H9 (cell line): ENCODE data around the gene CCDC85A. TPM values are rescaled to one million over a fixed set of nuclear protein-coding genes. Genes with fewer than 3 reads are reported as not detected.

Experiments used
- DNase-seq: peaks from one replicate; pipeline ENCODE4 v3.0.0-alpha.2; 2017
- H2AFZ ChIP-seq: one replicate; pipeline ENCODE4 v1.6.1; 2013; ENCODE audit warnings: mild to moderate bottlenecking, low read length, control low read depth, moderate library complexity
- H2AK5ac ChIP-seq: 2 replicates; pipeline ENCODE4 v1.6.1; 2013; ENCODE audit warnings: low read length, control low read depth, mixed read lengths; ENCODE audit not compliant: insufficient read length
- H2BK120ac ChIP-seq: one replicate; pipeline ENCODE4 v1.6.1; 2013; ENCODE audit warnings: low read depth, mild to moderate bottlenecking, low read length, control low read depth, inconsistent platforms; ENCODE audit not compliant: poor library complexity, severe bottlenecking
- H2BK12ac ChIP-seq: 2 replicates; pipeline ENCODE4 v1.6.1; 2013; ENCODE audit warnings: low read length, control low read depth, mixed read lengths, low read depth; ENCODE audit not compliant: insufficient read length
- H2BK15ac ChIP-seq: 2 replicates; pipeline ENCODE4 v1.6.1; 2013; ENCODE audit warnings: low read depth, low read length, control low read depth
- H2BK20ac ChIP-seq: one replicate; pipeline ENCODE4 v1.6.1; 2013; ENCODE audit warnings: low read depth, mild to moderate bottlenecking, low read length, control low read depth, inconsistent platforms; ENCODE audit not compliant: poor library complexity, severe bottlenecking
- H2BK5ac ChIP-seq: 2 replicates; pipeline ENCODE4 v1.6.1; 2013; ENCODE audit warnings: low read length, control low read depth, mixed read lengths; ENCODE audit not compliant: insufficient read length
- H3K14ac ChIP-seq: 2 replicates; pipeline ENCODE4 v1.6.1; 2013; ENCODE audit warnings: low read length, control low read depth; ENCODE audit not compliant: insufficient read depth
- H3K18ac ChIP-seq: 2 replicates; pipeline ENCODE4 v1.6.1; 2013; ENCODE audit warnings: low read depth, mild to moderate bottlenecking, mixed read lengths, low read length, control low read depth; ENCODE audit not compliant: insufficient read length
- H3K23ac ChIP-seq: 2 replicates; pipeline ENCODE4 v1.6.1; 2013; ENCODE audit warnings: low read length, control low read depth, mixed read lengths, low read depth; ENCODE audit not compliant: insufficient read length
- H3K23me2 ChIP-seq: 2 replicates; pipeline ENCODE4 v1.6.1; 2013; ENCODE audit warnings: low read depth, mild to moderate bottlenecking, mixed read lengths, low read length, control low read depth; ENCODE audit not compliant: insufficient read length, poor library complexity, severe bottlenecking
- H3K27ac ChIP-seq: 2 replicates; pipeline ENCODE4 v1.5.1; 2013; ENCODE audit warnings: low read length, control low read depth, mixed read lengths, low read depth; ENCODE audit not compliant: insufficient read length
- H3K27me3 ChIP-seq: 2 replicates; pipeline ENCODE4 v1.6.1; 2013; ENCODE audit warnings: low read length, control low read depth, inconsistent platforms; ENCODE audit not compliant: insufficient read depth
- H3K4ac ChIP-seq: 2 replicates; pipeline ENCODE4 v1.6.1; 2013; ENCODE audit warnings: low read depth, mild to moderate bottlenecking, control low read depth, inconsistent platforms, low read length, moderate library complexity
- H3K4me1 ChIP-seq: 2 replicates; pipeline ENCODE4 v1.6.1; 2013; ENCODE audit warnings: low read length, control low read depth, inconsistent platforms; ENCODE audit not compliant: insufficient read depth
- H3K4me2 ChIP-seq: 2 replicates; pipeline ENCODE4 v1.6.1; 2013; ENCODE audit warnings: low read length, control low read depth, mixed read lengths; ENCODE audit not compliant: insufficient read length, insufficient read depth
- H3K56ac ChIP-seq: 2 replicates; pipeline ENCODE4 v1.6.1; 2013; ENCODE audit warnings: low read depth, mild to moderate bottlenecking, mixed read lengths, low read length, control low read depth; ENCODE audit not compliant: insufficient read length
- H3K79me1 ChIP-seq: 2 replicates; pipeline ENCODE4 v1.6.1; 2013; ENCODE audit warnings: low read depth, mild to moderate bottlenecking, moderate library complexity, low read length, control low read depth, inconsistent platforms; ENCODE audit not compliant: insufficient read depth, poor library complexity, severe bottlenecking
- H3K79me2 ChIP-seq: 2 replicates; pipeline ENCODE4 v1.6.1; 2013; ENCODE audit warnings: low read length, control low read depth, inconsistent platforms; ENCODE audit not compliant: insufficient read depth
- H3K9ac ChIP-seq: 2 replicates; pipeline ENCODE4 v1.6.1; 2013; ENCODE audit warnings: low read length, control low read depth, mixed read lengths; ENCODE audit not compliant: insufficient read length; ENCODE audit errors: extremely low read depth
- H3K9me3 ChIP-seq: one replicate; pipeline ENCODE4 v1.6.1; 2013; ENCODE audit warnings: low read depth, low read length, inconsistent platforms; ENCODE audit not compliant: control insufficient read depth
- H3T11ph ChIP-seq: one replicate; pipeline ENCODE4 v1.6.1; 2013; ENCODE audit warnings: mild to moderate bottlenecking, low read length, control low read depth, inconsistent platforms
- H4K20me1 ChIP-seq: one replicate; pipeline ENCODE4 v1.6.1; 2013; ENCODE audit not compliant: control insufficient read depth, insufficient read length, insufficient read depth
- H4K5ac ChIP-seq: 2 replicates; pipeline ENCODE4 v1.6.1; 2013; ENCODE audit warnings: low read depth, mild to moderate bottlenecking, mixed read lengths, low read length, control low read depth; ENCODE audit not compliant: insufficient read length
- H4K8ac ChIP-seq: replicated peaks from 2 replicates; pipeline ENCODE4 v1.6.1; 2013; ENCODE audit warnings: low read length, control low read depth, mixed read lengths, low read depth; ENCODE audit not compliant: insufficient read length
- H4K91ac ChIP-seq: 2 replicates; pipeline ENCODE4 v1.6.1; 2013; ENCODE audit warnings: low read depth, mild to moderate bottlenecking, moderate library complexity, mixed read lengths, low read length, control low read depth; ENCODE audit not compliant: insufficient read length
- H3K27ac Mint-ChIP-seq, 3 experiments: 2 replicates in 2 of 3; 3 replicates in 1 of 3; pipeline ENCODE4 v1.8.0; 2020 to 2021; ENCODE audit warnings: mixed read lengths in 3 of 3, mild to moderate bottlenecking in 1 of 3, moderate library complexity in 1 of 3
- H3K27me3 Mint-ChIP-seq: 2 replicates; pipeline ENCODE4 v1.8.0; 2021; ENCODE audit warnings: low read depth, mild to moderate bottlenecking, moderate library complexity, mixed read lengths
- H3K36me3 Mint-ChIP-seq, 3 experiments: 2 replicates in 2 of 3; 3 replicates in 1 of 3; pipeline ENCODE4 v1.8.0; 2020 to 2021; ENCODE audit warnings: low read depth in 3 of 3, mixed read lengths in 3 of 3; ENCODE audit not compliant: insufficient read depth in 1 of 3
- H3K4me1 Mint-ChIP-seq, 2 experiments: 2 replicates each; pipeline ENCODE4 v1.8.0; 2020; ENCODE audit warnings: mixed read lengths in 2 of 2
- H3K4me3 Mint-ChIP-seq, 2 experiments: 2 replicates in 1 of 2; 3 replicates in 1 of 2; pipeline ENCODE4 v1.8.0; 2020 to 2021; ENCODE audit warnings: mild to moderate bottlenecking in 2 of 2, mixed read lengths in 2 of 2, moderate library complexity in 1 of 2
- H3K9me3 Mint-ChIP-seq, 2 experiments: 2 replicates in 1 of 2; 3 replicates in 1 of 2; pipeline ENCODE4 v1.8.0; 2020; ENCODE audit warnings: mild to moderate bottlenecking in 2 of 2, mixed read lengths in 2 of 2, moderate library complexity in 1 of 2
- CTCF ChIP-seq: fragments of 200-600 bp; sonication (generic); conservative IDR thresholded peaks from 3 replicates; pipeline ENCODE4 v1.8.0; 2021; ENCODE audit warnings: antibody characterized with exemption, mild to moderate bottlenecking
- WGBS: extraction: QIAGEN DNeasy Blood & Tissue Kit; methylation state at CpG from one replicate; pipeline ENCODE4 v1.1.7; 2013; ENCODE audit warnings: missing lambda C conversion rate, low lambda C conversion rate, mixed read lengths; ENCODE audit not compliant: insufficient read length; ENCODE audit errors: extremely low coverage; 5-methylcytosine and 5-hydroxymethylcytosine counted together
- total RNA-seq: library from RNA; stranded (reverse); gene quantifications from 2 replicates; pipeline ENCODE4 v1.2.1, GENCODE V29; 2021

CCDC85A gene
- total RNA-seq, 1 experiment from 2014 or later = 0.17 TPM

GRCh38 chr2:56151841-56152240, 31.9 kb upstream of the CCDC85A start:
- no peak overlapping the region for H3K4me3 Mint-ChIP-seq
- no peak overlapping the region for H3K27ac Mint-ChIP-seq
- Histone ChIP-seq H3K23me2 (no peaks in the 10 kb centered on the region), H3K56ac (no peak overlapping the region), H3K79me2 (no peaks in the 10 kb centered on the region), H2BK12ac (no peak overlapping the region), H2BK5ac (no peak overlapping the region), H3K14ac (no peak overlapping the region), H4K5ac (no peak overlapping the region), H3K9me3 (no peaks in the 10 kb centered on the region), H3K4ac (no peak overlapping the region), H4K91ac (no peak overlapping the region), H2BK120ac (no peak overlapping the region), H3K79me1 (no peaks in the 10 kb centered on the region), H3K4me2 (no peak overlapping the region), H3K23ac (no peak overlapping the region), H4K8ac (no peak overlapping the region), H3K9ac (no peak overlapping the region), H4K20me1 (no peaks in the 10 kb centered on the region), H2BK20ac (no peak overlapping the region), H3K18ac (no peak overlapping the region), H3T11ph (no peak overlapping the region), H3K4me1 (no peaks in the 10 kb centered on the region), H2BK15ac (no peak overlapping the region), H2AK5ac (no peak overlapping the region), H3K27me3 (no peaks in the 10 kb centered on the region), H3K27ac (no peak overlapping the region), H2AFZ (no peak overlapping the region)
- no peak for TF ChIP-seq CTCF
- DNase-seq = no peak
- WGBS = no CpG with 5 or more reads among the region's 2 CpGs
- H3K9me3 Mint-ChIP-seq = no peaks in the 10 kb centered on the region
- no peaks in the 10 kb centered on the region for H3K4me1 Mint-ChIP-seq
- H3K27me3 Mint-ChIP-seq = peaks cover 13% of the 10 kb centered on the region
- peaks cover 0 to 12% (median 11%) of the 10 kb centered on the region in 3 experiments; a peak in 4 of 7 replicates for H3K36me3 Mint-ChIP-seq
